Erythroblast (primary cell): ENCODE measurements around the gene CD4.
A peak's percentile ranks its signal among the peaks of the same experiment; 100 is the strongest.

Source experiments
- DNase-seq, 2 experiments: peaks; one replicate each; lab custom pipeline; 2025; lab: John Stamatoyannopoulos, UW
- GATA1 ChIP-seq: IDR thresholded peaks from 2 replicates; pipeline ENCODE4 v1.6.1; 2011; ENCODE audit warnings: low read depth, mild to moderate bottlenecking, control low read depth, low read length, moderate library complexity
- POLR2A ChIP-seq: IDR thresholded peaks from 2 replicates; pipeline ENCODE4 v1.6.1; 2011; ENCODE audit warnings: mild to moderate bottlenecking, low read length

Gene CD4

DNA sequence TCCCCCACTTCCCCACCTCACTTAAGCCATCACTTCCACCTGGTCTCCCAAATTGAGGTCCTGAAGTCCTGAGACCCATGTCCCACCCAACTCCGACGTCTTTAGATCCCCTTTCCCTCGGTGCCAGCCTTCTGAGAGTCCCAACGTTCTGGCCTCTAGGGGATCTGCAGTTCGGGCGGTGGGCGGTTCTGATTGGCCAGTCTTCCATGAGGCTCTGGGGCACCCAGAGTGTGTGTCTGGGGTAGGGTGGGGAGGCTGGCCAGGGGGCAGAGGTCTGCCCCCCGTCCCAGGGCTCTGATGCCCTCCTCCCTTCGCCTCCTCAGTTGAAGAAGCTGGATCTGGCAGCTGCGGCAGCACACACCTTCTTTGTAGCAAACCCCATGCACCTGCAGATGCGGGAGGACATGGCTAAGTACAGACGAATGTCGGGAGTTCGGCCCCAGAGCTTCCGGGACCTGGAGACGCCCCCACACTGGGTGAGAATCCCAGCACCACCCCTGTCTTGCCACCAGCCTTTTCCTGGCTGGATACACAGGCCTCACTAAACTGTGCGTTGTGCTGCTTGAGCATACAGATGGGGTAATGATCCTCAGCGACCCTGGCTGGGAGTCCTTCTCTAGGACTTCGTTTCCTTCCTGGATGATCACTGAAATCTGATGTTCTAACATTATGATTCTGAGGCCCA, 40.4 kb downstream of the CD4 start:
- TF ChIP-seq POLR2A (no peak), GATA1 (no peak)
- no peak for DNase-seq

DNA sequence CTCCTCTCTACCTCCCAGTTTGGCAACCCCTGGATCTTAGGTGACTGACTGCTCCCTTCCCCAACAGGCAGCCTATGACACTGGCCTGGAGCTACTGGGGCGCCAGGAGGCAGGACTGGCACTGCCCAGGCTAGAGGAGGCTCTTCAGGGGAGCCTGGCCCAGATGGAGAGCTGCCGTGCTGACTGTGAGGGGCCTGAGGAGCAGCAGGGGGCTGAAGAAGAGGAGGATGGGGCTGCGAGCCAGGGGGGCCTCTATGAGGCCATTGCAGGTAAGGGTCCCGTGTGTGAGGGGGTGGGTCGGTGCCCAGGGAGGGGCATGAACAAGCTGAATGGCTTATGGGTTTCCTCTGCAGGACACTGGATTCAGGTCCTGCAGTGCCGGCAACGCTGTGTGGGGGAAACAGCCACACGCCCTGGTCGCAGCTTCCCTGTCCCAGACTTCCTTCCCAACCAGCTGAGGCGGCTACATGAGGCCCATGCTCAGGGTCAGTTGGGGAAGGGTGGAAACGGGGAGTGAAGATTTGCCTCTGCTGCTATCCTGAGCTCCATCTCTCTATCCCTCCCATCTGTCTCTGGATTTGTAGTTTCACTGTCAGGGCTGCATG, 41.1 kb downstream of the CD4 start:
- no peak for TF ChIP-seq GATA1
- TF ChIP-seq POLR2A, result no peak
- no peak for DNase-seq

DNA sequence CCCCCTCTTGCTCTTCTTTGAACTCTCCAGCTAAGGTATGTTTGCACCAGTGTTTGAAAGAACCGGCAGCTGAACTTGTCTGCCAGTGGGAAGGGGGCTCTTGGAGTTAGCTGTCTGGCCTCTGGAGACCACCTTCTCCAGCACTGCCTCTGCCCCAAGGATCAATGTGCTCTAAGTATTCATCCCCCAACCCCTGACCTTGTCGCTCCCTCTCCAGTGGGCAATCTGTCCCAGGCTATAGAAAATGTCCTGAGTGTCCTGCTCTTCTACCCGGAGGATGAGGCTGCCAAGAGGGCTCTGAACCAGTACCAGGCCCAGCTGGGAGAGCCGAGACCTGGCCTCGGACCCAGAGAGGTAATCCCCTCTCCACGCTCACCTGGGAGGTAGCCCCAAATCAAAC, 41.7 kb downstream of the CD4 start:
- no peak for TF ChIP-seq GATA1
- no peak for TF ChIP-seq POLR2A
- no peak for DNase-seq

DNA sequence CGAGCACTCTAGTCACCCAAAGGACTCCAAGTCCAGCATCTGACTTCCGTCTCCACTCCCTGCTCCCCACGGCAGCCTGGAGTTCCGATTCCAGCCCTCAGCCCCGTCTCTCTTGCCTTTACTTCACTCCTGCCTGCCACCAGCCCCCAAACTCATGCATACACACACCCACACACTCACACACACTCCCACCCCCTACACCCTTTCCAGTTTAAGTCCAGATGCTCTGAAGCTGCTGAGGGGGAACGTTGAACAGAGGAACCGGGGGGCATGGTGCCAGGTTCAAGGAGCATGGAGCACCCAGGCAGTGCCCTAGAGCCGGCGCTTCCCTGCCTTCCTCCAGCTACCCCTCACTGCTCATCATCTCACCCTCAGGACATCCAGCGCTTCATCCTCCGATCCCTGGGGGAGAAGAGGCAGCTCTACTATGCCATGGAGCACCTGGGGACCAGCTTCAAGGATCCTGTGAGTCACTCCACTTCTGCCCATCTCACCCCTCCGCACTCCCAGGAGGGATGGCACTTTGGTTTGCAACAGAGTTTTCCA, 42.2 kb downstream of the CD4 start:
- no peak for DNase-seq

DNA sequence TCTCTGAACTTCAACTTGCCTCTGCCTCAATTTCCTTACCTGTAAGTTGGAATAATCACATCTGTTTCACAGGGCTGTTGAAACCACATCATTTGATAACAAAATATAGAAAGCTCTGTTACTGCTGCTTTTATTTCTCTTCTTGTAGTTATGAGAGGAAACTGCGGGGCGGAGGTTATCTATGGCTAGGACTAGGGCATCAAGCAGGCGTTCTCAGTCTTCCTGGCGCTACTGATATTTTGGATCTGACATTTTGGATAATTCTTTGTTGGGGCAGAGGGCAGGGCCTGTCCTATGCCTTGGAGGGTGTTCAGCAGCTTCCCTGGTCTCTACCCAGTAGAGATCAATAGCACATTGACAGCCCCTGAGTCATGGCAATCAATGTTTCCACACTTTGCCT, 42.8 kb downstream of the CD4 start:
- TF ChIP-seq POLR2A (no peak), GATA1 (no peak)
- no peak for DNase-seq

More for the DNA sequence above, 42.2 kb downstream of the CD4 start:
- TF ChIP-seq GATA1, result no peak
- no peak for TF ChIP-seq POLR2A

DNA sequence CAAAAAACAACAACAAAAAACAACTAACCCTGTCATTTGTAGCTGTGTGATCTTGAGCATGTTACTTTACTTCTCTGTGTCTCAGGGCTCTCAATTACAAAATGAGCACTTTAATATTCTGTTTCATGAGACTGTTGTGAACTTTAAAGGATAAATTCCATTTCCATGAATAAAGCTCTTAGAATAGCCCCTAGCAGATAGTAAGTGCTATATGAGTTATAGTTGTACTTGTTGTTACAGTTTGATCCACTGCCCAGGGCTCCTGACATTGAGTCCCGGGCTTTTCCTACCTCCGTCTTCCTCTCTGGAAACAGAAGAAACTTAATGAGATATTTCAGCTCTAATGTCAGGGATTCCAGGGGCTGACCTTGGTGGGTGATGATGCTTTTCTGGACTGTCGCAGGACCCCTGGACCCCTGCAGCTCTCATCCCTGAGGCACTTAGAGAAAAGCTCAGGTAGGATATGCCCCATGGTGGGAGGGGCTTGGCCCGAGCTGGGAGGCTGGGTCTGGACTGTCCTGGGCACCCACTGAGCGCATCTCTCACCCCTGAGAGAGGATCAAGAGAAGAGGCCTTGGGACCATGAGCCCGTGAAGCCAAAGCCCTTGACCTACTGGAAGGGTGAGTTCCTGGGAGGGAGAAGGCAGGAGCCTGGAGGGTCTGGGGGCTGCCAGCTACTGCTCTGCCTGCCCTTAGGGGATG, 44.0 kb downstream of the CD4 start:
- TF ChIP-seq GATA1, result no peak
- no peak for TF ChIP-seq POLR2A
- no peak for DNase-seq

DNA sequence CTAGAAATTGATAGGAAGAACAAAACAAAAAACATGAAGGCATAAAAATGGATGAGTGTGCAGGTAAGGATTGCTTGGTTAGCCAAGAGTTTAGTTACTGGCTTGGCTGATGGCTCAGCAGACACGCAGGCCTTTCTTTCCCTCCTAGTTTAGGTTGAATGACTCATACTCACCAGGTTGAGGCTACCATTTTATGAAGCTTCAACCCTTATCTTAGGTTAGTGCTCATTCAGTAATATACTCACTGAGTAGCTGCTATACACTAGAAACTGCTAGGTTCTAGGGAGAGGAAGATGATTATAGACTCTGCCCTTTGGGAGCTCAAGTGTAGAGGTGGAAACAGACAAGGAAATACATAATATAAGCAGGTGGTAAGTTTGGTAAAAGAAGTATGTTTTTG, 44.9 kb downstream of the CD4 start:
- DNase-seq, result no peak
- TF ChIP-seq POLR2A, result no peak

DNA sequence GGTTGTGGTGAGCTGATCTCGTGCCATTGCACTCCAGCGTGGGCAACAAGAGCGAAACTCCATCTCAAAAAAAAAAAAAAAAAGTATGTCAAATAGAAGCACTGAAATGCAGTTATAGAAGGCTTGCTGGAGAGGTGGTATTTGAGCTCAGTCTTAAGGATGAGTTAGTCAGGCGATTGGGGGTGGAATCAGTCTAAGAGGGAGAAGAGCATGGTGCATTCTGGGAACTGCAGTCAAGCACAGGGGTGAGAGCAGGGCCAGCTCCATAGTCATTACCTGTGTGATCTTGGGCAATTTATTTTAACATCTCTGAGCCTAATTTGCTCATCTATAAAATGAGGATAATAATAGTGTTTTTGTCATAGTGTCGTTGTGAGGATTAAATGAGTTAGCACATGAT, 45.5 kb downstream of the CD4 start:
- no peak for DNase-seq
- TF ChIP-seq GATA1 (no peak), POLR2A (no peak)

DNA sequence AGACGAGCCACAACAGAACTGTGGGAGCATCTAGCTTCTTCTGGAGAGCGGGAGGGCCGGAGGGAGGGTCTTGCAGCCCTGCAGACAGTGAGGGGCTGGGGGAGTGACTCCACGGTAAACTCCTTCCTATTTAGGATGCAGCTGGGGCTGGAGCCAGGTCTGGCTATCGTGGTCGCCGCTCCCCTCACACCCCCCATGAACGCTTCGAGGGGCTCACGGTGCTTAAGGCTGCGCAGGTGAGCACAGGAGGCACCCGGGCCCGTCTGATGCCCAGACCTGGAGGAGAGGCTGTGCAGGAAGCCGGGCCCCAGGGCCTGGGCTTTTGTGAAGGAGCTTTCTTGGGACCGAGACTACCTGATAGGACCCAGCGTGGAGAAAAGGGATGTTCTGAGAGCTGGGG, 47.5 kb downstream of the CD4 start:
- no peak for TF ChIP-seq POLR2A
- TF ChIP-seq GATA1, result no peak
- no peak for DNase-seq

DNA sequence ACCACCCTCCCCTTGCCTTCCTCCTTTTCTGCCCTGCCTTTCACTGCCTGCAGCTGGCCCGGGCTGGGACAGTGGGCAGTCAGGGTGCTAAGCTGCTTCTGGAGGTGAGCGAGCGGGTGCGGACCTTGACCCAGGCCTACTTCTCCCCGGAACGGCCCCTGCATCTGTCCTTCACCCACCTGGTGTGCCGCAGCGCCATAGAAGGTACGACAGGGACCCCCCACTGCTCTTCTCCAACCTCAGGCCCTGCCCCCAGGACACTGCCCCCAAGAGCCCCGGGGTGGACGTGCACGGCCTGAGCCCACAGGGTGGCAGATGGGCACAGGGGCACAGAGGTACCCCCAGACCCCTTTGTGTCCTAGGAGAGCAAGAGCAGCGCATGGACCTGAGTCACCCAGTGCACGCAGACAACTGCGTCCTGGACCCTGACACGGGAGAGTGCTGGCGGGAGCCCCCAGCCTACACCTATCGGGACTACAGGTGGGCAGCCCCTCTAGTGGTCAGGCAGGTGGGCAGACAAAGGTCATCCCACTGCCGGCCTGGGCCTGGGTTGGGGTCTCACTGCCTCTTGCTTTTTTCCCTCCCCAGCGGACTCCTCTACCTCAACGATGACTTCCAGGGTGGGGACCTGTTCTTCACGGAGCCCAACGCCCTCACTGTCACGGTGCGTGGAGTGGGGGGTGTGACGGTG, 48.2 kb downstream of the CD4 start:
- DNase-seq, result no peak
- TF ChIP-seq POLR2A (no peak), GATA1 (no peak)

DNA sequence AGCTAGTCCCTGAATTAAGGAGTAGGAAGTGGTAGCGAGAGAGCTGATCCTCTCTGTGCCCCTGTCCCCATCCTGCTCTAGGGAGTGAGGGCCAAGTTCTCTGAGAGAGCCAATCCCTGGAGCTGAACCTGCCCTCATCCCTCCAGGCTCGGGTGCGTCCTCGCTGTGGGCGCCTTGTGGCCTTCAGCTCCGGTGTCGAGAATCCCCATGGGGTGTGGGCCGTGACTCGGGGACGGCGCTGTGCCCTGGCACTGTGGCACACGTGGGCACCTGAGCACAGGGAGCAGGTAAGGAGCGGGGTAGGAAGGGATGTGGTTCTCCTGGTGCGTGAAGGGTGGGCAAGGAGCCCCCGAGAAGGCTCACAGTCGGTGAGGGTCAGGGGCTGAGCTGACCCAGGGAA, 49.5 kb downstream of the CD4 start:
- DNase-seq, result no peak
- TF ChIP-seq GATA1 (no peak), POLR2A (no peak)

DNA sequence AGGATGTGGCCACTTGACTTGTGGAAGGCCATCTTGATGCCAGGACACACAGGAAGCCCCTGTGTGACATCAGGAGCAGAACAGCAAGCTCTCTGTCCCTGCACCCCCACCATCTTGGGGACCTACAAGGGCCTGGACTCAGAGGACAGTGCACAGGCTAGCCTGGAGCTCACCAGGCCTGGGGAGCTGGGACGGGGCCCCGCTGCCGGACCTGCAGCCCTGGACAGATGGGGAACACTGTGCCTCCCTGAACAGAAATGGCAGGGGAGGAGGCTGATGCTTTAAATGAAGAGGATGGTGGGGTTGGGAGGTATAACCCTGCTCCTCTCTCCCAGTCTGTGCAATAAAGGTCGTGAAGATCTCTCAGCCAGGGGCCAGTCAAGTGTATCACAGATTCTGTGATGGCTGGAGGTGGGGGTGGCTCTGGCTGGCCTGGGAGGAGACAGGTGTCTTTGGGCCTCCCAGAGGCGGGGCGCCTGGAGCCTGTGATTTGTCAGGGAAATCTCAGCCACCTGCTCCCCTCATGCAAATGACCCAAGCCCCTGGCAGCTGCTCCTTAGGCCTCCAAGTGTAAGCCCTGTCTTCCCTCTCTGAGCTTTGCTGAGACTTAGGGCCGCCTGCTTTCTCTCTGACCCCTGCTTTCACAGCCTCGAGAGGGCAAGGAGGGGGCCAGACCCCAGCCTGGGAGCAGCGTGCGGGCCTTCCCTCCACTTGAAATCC, 50.3 kb downstream of the CD4 start:
- no peak for DNase-seq
- TF ChIP-seq POLR2A (no peak), GATA1 (no peak)

DNA sequence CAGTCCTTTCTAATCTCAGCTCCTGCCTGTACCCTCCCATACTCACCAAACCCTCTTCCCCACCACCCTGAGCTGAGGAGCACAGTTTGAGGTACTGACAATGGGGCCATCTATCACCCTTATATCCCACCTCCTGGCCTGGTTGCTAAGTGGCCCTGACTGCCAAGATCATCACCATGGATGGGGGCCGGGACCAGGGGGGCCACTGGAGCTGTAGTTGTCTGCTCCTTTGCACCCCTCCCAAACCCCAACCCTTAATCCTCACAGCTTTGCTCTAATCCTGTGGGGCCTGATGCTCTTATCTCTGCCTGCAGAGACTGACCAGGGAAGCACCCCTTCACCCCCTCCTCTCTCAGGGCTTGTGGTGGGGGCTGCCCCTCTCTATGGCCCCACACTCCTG, 51.0 kb downstream of the CD4 start:
- peak in 1 of 2 experiments; percentile 40 for DNase-seq
- TF ChIP-seq GATA1, result no peak
- no peak for TF ChIP-seq POLR2A
